HepG2 (cell line): ENCODE measurements around the gene RPS6KA5. TPM values are rescaled to one million over a fixed set of nuclear protein-coding genes. Genes with fewer than 3 reads are reported as not detected.
A peak's percentile ranks its signal among the peaks of the same experiment; 100 is the strongest.

ENCODE experiments used
- AKAP8 ChIP-seq: sonication (generic); formaldehyde crosslinking; IDR thresholded peaks from 2 replicates; pipeline ENCODE4 v1.5.1; 2020; ENCODE audit warnings: mild to moderate bottlenecking, missing genetic modification reagents
- EEA1 ChIP-seq: sonication (generic); formaldehyde crosslinking; IDR thresholded peaks from 2 replicates; pipeline ENCODE4 v1.5.1; 2020; ENCODE audit warnings: mild to moderate bottlenecking, missing genetic modification reagents, borderline replicate concordance
- HCFC1 ChIP-seq: fragments of 150-350 bp; IDR thresholded peaks from 2 replicates; pipeline ENCODE4 v1.6.1; 2014; ENCODE audit warnings: low read depth, low read length
- KDM2A ChIP-seq: sonication (generic); formaldehyde crosslinking; IDR thresholded peaks from 2 replicates; pipeline ENCODE4 v1.4.0; 2020; ENCODE audit warnings: low read depth, missing genetic modification reagents, borderline replicate concordance
- KLF15 ChIP-seq: sonication (generic); formaldehyde crosslinking; IDR thresholded peaks from 2 replicates; pipeline ENCODE4 v1.8.1; 2023; ENCODE audit warnings: borderline replicate concordance, mild to moderate bottlenecking, inconsistent platforms, missing genetic modification reagents, mixed read lengths
- MAF1 ChIP-seq: sonication (generic); formaldehyde crosslinking; IDR thresholded peaks from 2 replicates; pipeline ENCODE4 v1.5.0; 2020; ENCODE audit warnings: missing genetic modification reagents, borderline replicate concordance
- PAWR ChIP-seq: sonication (generic); formaldehyde crosslinking; IDR thresholded peaks from 2 replicates; pipeline ENCODE4 v1.4.0; 2020; ENCODE audit warnings: missing genetic modification reagents, mild to moderate bottlenecking, borderline replicate concordance
- POLR2AphosphoS5 ChIP-seq: IDR thresholded peaks from 2 replicates; pipeline ENCODE4 v1.6.1; 2012; ENCODE audit warnings: low read depth, low read length
- ZBTB42 ChIP-seq: sonication (generic); formaldehyde crosslinking; IDR thresholded peaks from 2 replicates; pipeline ENCODE4 v1.5.0; 2020; ENCODE audit warnings: mild to moderate bottlenecking, missing genetic modification reagents
- ZIK1 ChIP-seq: sonication (generic); formaldehyde crosslinking; IDR thresholded peaks from 2 replicates; pipeline ENCODE4 v1.5.0; 2020; ENCODE audit warnings: mild to moderate bottlenecking, low read depth, missing genetic modification reagents, borderline replicate concordance
- ZNF225 ChIP-seq: sonication (generic); formaldehyde crosslinking; IDR thresholded peaks from 2 replicates; pipeline ENCODE4 v1.4.0; 2020; ENCODE audit warnings: mild to moderate bottlenecking, missing genetic modification reagents
- ZNF264 ChIP-seq: sonication (generic); formaldehyde crosslinking; IDR thresholded peaks from 2 replicates; pipeline ENCODE4 v1.4.0; 2020; ENCODE audit warnings: missing genetic modification reagents
- ZNF558 ChIP-seq: sonication (generic); formaldehyde crosslinking; IDR thresholded peaks from 2 replicates; pipeline ENCODE4 v1.9.0; 2022; ENCODE audit warnings: mild to moderate bottlenecking, missing genetic modification reagents, borderline replicate concordance
- ZNF709 ChIP-seq: sonication (generic); formaldehyde crosslinking; IDR thresholded peaks from 2 replicates; pipeline ENCODE4 v1.5.0; 2020; ENCODE audit warnings: mild to moderate bottlenecking, missing genetic modification reagents
- ZSCAN29 ChIP-seq: sonication (generic); formaldehyde crosslinking; conservative IDR thresholded peaks from 2 replicates; pipeline ENCODE4 v1.4.0; 2020; ENCODE audit warnings: mild to moderate bottlenecking, missing genetic modification reagents
- polyA plus RNA-seq, 8 experiments: library from polyadenylated mRNA; depleted of rRNA in 3 of 8; stranded (reverse) in 7 of 8; unstranded in 1 of 8; fragments of >200 nt; fragmentation: Illumina TruSeq in 4 of 8; extraction: Trizol in 4 of 8; gene quantifications; 2 replicates each; pipeline versions ENCODE4 v1.2.1 to v1.2.3, GENCODE V29; 2011 to 2016; ENCODE audit warnings: low read depth in 4 of 8, missing spikeins in 1 of 8, mixed read lengths in 1 of 8; ENCODE audit not compliant: insufficient read depth in 1 of 8
- total RNA-seq, 5 experiments: library from RNA; depleted of rRNA; stranded (reverse); fragments of >200 nt; fragmentation: Illumina TruSeq; extraction: Trizol; gene quantifications; 2 replicates each; pipeline ENCODE4 v1.2.3, GENCODE V29; 2016; ENCODE audit warnings: low read depth in 1 of 5
- TF ChIP-seq, protein P1 (sequence below): sonication (generic); formaldehyde crosslinking; IDR thresholded peaks from 2 replicates; pipeline ENCODE4 v1.9.0; 2021; ENCODE audit warnings: missing genetic modification reagents, mild to moderate bottlenecking, borderline replicate concordance
- TF ChIP-seq, protein P2 (sequence below): fragments of 450-650 bp; IDR thresholded peaks from 2 replicates; pipeline ENCODE4 v1.6.1; 2017; ENCODE audit warnings: mild to moderate bottlenecking
- TF ChIP-seq, protein P3 (sequence below): sonication (generic); formaldehyde crosslinking; IDR thresholded peaks from 2 replicates; pipeline ENCODE4 v1.4.0; 2020; ENCODE audit warnings: low read depth, missing genetic modification reagents
- TF ChIP-seq, protein P4 (sequence below): IDR thresholded peaks from 2 replicates; pipeline ENCODE4 v1.6.1; 2016; ENCODE audit warnings: low read depth, borderline replicate concordance

The RPS6KA5 gene
- total and polyA plus RNA-seq, 2 of the 13 experiments (the other 11 are each of a cell fraction or from before 2014, with no cell fraction given) = 0.50 to 0.58 TPM

DNA sequence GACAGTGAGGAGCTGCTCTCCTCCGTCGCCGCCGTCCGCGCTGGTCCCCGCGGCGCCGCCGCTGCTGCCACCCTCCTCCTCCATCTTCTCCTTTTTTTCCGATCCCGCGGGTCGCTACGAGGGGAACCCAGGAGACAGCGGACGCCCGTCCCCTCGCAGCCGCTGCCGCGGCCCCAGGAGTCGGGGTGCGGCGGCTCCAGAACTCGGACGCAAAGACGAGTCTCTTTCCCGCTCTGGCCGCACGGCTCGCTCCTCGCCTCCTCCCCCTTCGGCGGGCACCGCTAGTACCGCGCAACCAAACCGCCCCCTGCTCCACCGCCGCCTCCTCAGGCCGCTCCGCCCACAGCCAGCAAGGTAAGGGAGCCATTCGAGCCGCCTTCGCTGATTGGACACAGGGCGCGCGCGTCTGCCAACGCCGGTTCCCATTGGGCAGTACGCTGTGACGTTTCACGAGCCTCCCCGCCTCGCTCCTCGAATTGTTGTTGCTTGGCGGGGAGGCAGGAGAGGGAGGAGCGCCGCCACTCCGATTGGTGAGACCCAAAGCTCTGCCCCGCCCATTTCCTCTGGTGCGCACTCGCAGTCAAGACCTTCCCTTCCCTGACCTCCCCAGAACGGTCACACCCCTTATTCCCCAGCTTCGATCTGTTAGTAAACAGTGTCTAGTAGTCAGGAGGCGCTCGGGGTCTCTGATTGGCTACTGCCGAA is at the start of gene RPS6KA5 (continued):
- TF ChIP-seq, protein P1, sequence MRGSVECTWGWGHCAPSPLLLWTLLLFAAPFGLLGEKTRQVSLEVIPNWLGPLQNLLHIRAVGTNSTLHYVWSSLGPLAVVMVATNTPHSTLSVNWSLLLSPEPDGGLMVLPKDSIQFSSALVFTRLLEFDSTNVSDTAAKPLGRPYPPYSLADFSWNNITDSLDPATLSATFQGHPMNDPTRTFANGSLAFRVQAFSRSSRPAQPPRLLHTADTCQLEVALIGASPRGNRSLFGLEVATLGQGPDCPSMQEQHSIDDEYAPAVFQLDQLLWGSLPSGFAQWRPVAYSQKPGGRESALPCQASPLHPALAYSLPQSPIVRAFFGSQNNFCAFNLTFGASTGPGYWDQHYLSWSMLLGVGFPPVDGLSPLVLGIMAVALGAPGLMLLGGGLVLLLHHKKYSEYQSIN (CRISPR knock-in tag) = no peak
- TF ChIP-seq KDM2A (CRISPR knock-in tag) (peak; percentile 83; the same call in 1 of the 2 replicates), PAWR (CRISPR knock-in tag) (no peak), ZNF225 (CRISPR knock-in tag) (no peak), ZSCAN29 (no peak), MAF1 (CRISPR knock-in tag) (no peak), POLR2AphosphoS5 (peak; percentile 41), EEA1 (no peak), ZBTB42 (CRISPR knock-in tag) (no peak), KLF15 (CRISPR knock-in tag) (no peak), ZNF709 (CRISPR knock-in tag) (no peak), ZNF558 (no peak), ZIK1 (CRISPR knock-in tag) (no peak), ZNF264 (CRISPR knock-in tag) (no peak), HCFC1 (no peak), AKAP8 (CRISPR knock-in tag) (no peak)
- TF ChIP-seq, protein P2, sequence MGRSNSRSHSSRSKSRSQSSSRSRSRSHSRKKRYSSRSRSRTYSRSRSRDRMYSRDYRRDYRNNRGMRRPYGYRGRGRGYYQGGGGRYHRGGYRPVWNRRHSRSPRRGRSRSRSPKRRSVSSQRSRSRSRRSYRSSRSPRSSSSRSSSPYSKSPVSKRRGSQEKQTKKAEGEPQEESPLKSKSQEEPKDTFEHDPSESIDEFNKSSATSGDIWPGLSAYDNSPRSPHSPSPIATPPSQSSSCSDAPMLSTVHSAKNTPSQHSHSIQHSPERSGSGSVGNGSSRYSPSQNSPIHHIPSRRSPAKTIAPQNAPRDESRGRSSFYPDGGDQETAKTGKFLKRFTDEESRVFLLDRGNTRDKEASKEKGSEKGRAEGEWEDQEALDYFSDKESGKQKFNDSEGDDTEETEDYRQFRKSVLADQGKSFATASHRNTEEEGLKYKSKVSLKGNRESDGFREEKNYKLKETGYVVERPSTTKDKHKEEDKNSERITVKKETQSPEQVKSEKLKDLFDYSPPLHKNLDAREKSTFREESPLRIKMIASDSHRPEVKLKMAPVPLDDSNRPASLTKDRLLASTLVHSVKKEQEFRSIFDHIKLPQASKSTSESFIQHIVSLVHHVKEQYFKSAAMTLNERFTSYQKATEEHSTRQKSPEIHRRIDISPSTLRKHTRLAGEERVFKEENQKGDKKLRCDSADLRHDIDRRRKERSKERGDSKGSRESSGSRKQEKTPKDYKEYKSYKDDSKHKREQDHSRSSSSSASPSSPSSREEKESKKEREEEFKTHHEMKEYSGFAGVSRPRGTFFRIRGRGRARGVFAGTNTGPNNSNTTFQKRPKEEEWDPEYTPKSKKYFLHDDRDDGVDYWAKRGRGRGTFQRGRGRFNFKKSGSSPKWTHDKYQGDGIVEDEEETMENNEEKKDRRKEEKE = no peak
- TF ChIP-seq, protein P3, sequence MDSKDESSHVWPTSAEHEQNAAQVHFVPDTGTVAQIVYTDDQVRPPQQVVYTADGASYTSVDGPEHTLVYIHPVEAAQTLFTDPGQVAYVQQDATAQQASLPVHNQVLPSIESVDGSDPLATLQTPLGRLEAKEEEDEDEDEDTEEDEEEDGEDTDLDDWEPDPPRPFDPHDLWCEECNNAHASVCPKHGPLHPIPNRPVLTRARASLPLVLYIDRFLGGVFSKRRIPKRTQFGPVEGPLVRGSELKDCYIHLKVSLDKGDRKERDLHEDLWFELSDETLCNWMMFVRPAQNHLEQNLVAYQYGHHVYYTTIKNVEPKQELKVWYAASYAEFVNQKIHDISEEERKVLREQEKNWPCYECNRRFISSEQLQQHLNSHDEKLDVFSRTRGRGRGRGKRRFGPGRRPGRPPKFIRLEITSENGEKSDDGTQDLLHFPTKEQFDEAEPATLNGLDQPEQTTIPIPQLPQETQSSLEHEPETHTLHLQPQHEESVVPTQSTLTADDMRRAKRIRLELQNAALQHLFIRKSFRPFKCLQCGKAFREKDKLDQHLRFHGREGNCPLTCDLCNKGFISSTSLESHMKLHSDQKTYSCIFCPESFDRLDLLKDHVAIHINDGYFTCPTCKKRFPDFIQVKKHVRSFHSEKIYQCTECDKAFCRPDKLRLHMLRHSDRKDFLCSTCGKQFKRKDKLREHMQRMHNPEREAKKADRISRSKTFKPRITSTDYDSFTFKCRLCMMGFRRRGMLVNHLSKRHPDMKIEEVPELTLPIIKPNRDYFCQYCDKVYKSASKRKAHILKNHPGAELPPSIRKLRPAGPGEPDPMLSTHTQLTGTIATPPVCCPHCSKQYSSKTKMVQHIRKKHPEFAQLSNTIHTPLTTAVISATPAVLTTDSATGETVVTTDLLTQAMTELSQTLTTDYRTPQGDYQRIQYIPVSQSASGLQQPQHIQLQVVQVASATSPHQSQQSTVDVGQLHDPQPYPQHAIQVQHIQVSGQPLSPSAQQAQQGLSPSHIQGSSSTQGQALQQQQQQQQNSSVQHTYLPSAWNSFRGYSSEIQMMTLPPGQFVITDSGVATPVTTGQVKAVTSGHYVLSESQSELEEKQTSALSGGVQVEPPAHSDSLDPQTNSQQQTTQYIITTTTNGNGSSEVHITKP (CRISPR knock-in tag) = no peak
- TF ChIP-seq, protein P4, sequence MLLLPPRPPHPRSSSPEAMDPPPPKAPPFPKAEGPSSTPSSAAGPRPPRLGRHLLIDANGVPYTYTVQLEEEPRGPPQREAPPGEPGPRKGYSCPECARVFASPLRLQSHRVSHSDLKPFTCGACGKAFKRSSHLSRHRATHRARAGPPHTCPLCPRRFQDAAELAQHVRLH (CRISPR knock-in tag) = no peak
